GM21526 (cell line): Measurements from ENCODE around the gene XAF1.
"Not testable (repeated sequence)": the region's sequence is repeated elsewhere in the genome, so short reads cannot be mapped to it uniquely, and the experiment has no call there.

Experiments
- ATAC-seq: cut with Tn5 transposase; IDR thresholded peaks from one replicate; pipeline ENCODE4 v1.9.1; 2021; ENCODE audit warnings: moderate library complexity; ENCODE audit not compliant: unreplicated experiment, low FRiP score

XAF1 gene

GRCh38 chr17:6753006-6753445 lies 2.8 kb upstream of the XAF1 start:
- ATAC-seq: no peak

- no peak for ATAC-seq
Measured at GRCh38 chr17:6753546-6753945, 2.3 kb upstream of the XAF1 start.

- no peak for ATAC-seq
Measured at GRCh38 chr17:6755281-6755680, 565 bp upstream of the XAF1 start.

- ATAC-seq: no peak
Measured at GRCh38 chr17:6756425-6757031, 682 bp downstream of the XAF1 start.

- ATAC-seq: no peak
Measured at GRCh38 chr17:6757747-6758146, 1.9 kb downstream of the XAF1 start.

GRCh38 chr17:6761779-6762178 lies 5.9 kb downstream of the XAF1 start:
- no peak for ATAC-seq

- ATAC-seq: no peak
Measured at GRCh38 chr17:6768447-6768846, 12.6 kb downstream of the XAF1 start.

GRCh38 chr17:6772016-6772415 lies 16.2 kb downstream of the XAF1 start:
- ATAC-seq: no peak

- ATAC-seq: not testable (repeated sequence)
Measured at GRCh38 chr17:6774906-6775305, 19.1 kb downstream of the XAF1 start.

GRCh38 chr17:6775871-6776405 lies 20.1 kb downstream of the XAF1 start, which contains the start of gene FBXO39:
TSS of gene FBXO39 (plus strand) at chr17:6776215. CDS start at chr17:6779869, 3,654 bp downstream.
- ATAC-seq: no peak

- ATAC-seq: no peak
Measured at GRCh38 chr17:6779411-6779810, 23.6 kb downstream of the XAF1 start.

- no peak for ATAC-seq
Measured at GRCh38 chr17:6780001-6780400, 24.2 kb downstream of the XAF1 start.

GRCh38 chr17:6780886-6781285 lies 25.0 kb downstream of the XAF1 start:
- no peak for ATAC-seq

GRCh38 chr17:6782244-6782643 lies 26.4 kb downstream of the XAF1 start:
- ATAC-seq: no peak

- ATAC-seq: no peak
Measured at GRCh38 chr17:6786618-6787017, 30.8 kb downstream of the XAF1 start.

GRCh38 chr17:6787081-6787693 lies 31.3 kb downstream of the XAF1 start:
- ATAC-seq: no peak

GRCh38 chr17:6789146-6789545 lies 33.3 kb downstream of the XAF1 start:
- no peak for ATAC-seq

- ATAC-seq: no peak
Measured at GRCh38 chr17:6793748-6794493, 38.1 kb downstream of the XAF1 start.

- ATAC-seq: no peak
Measured at GRCh38 chr17:6796017-6796886, 40.4 kb downstream of the XAF1 start.

GRCh38 chr17:6796887-6797490 lies 41.1 kb downstream of the XAF1 start:
- no peak for ATAC-seq
